Neural crest cell (in vitro differentiated cells): ENCODE measurements around the gene TXN2. TPM values are rescaled to one million over a fixed set of nuclear protein-coding genes. Genes with fewer than 3 reads are reported as not detected.

ENCODE experiments used
- DNase-seq: peaks from one replicate; pipeline ENCODE4 v3.0.0; 2021; ENCODE audit warnings: low read depth, mixed read lengths, low spot score
- H3K27ac Mint-ChIP-seq: one replicate; pipeline ENCODE4 v1.8.0; 2021; ENCODE audit warnings: mild to moderate bottlenecking, mixed read lengths; ENCODE audit not compliant: unreplicated experiment
- H3K27me3 Mint-ChIP-seq: 2 replicates; pipeline ENCODE4 v1.8.0; 2021; ENCODE audit warnings: low read depth, mild to moderate bottlenecking, mixed read lengths
- H3K36me3 Mint-ChIP-seq: 2 replicates; pipeline ENCODE4 v1.8.0; 2021; ENCODE audit warnings: low read depth, mild to moderate bottlenecking, mixed read lengths
- H3K4me1 Mint-ChIP-seq: 2 replicates; pipeline ENCODE4 v1.8.0; 2021; ENCODE audit warnings: mixed read lengths
- H3K4me3 Mint-ChIP-seq: one replicate; pipeline ENCODE4 v1.8.0; 2021; ENCODE audit warnings: mild to moderate bottlenecking, mixed read lengths
- H3K9me3 Mint-ChIP-seq: 2 replicates; pipeline ENCODE4 v1.8.0; 2021; ENCODE audit warnings: mixed read lengths
- total RNA-seq: library from RNA; stranded (reverse); gene quantifications from 2 replicates; pipeline ENCODE4 v1.2.1, GENCODE V29; 2021
- TF ChIP-seq, protein P1 (sequence below): fragments of 200-600 bp; sonication (generic); conservative IDR thresholded peaks from 2 replicates; pipeline ENCODE4 v1.5.0; 2021; ENCODE audit warnings: antibody characterized with exemption, mild to moderate bottlenecking

TXN2 gene
- total RNA-seq, 1 donor from 2014 or later = 77.9 TPM

DNA sequence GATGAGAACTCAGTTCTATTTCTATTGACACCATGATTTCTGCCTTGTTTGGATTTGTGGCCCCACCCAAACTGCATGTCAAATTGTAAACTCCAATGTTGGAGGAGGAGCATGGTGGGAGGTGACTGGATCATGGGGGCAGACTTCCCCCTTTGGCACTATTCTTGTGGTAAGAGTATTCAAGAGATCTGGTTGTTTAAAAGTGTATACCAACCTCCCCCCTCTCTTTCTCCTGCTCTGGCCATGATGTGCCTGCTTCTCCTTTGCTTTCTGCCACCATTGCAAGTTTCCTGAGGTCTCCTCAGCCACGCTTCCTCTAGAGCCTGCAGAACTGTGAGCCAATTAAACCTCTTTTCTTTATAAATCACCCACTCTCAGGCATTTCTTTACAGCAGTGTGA lies 33.3 kb upstream of the TXN2 start:
- no peaks in the 10 kb centered on the region for H3K27me3 Mint-ChIP-seq
- peaks cover 38% of the 10 kb centered on the region for H3K36me3 Mint-ChIP-seq
- H3K9me3 Mint-ChIP-seq = no peaks in the 10 kb centered on the region
- H3K27ac Mint-ChIP-seq = no peak overlapping the region
- no peaks in the 10 kb centered on the region for H3K4me1 Mint-ChIP-seq
- no peak for DNase-seq
- no peak overlapping the region for H3K4me3 Mint-ChIP-seq
- TF ChIP-seq, protein P1, sequence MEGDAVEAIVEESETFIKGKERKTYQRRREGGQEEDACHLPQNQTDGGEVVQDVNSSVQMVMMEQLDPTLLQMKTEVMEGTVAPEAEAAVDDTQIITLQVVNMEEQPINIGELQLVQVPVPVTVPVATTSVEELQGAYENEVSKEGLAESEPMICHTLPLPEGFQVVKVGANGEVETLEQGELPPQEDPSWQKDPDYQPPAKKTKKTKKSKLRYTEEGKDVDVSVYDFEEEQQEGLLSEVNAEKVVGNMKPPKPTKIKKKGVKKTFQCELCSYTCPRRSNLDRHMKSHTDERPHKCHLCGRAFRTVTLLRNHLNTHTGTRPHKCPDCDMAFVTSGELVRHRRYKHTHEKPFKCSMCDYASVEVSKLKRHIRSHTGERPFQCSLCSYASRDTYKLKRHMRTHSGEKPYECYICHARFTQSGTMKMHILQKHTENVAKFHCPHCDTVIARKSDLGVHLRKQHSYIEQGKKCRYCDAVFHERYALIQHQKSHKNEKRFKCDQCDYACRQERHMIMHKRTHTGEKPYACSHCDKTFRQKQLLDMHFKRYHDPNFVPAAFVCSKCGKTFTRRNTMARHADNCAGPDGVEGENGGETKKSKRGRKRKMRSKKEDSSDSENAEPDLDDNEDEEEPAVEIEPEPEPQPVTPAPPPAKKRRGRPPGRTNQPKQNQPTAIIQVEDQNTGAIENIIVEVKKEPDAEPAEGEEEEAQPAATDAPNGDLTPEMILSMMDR = no peak

DNA sequence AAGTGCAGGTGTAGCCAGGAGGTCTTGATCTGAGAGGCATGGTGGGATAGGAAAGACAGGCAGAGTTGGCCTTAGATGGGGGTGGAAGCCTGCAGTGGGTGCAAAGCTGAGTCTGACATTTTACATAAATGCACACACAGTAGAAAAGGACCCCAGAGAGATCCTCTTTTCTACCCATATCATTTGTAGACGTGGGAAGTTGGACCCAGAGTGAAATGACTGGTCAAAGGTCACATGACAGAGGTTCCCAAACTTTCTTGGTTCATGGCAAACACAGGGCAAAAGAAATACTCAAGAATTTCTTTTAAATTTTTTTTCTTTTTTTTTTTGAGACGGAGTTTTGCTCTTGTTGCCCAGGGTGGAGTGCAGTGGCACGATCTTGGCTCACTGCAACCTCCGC lies 31.6 kb upstream of the TXN2 start:
- H3K27me3 Mint-ChIP-seq = no peaks in the 10 kb centered on the region
- no peak overlapping the region for H3K27ac Mint-ChIP-seq
- TF ChIP-seq, protein P1 = no peak
- no peak overlapping the region for H3K4me3 Mint-ChIP-seq
- H3K36me3 Mint-ChIP-seq = peaks cover 39% of the 10 kb centered on the region
- no peaks in the 10 kb centered on the region for H3K9me3 Mint-ChIP-seq
- no peaks in the 10 kb centered on the region for H3K4me1 Mint-ChIP-seq
- DNase-seq = no peak

DNA sequence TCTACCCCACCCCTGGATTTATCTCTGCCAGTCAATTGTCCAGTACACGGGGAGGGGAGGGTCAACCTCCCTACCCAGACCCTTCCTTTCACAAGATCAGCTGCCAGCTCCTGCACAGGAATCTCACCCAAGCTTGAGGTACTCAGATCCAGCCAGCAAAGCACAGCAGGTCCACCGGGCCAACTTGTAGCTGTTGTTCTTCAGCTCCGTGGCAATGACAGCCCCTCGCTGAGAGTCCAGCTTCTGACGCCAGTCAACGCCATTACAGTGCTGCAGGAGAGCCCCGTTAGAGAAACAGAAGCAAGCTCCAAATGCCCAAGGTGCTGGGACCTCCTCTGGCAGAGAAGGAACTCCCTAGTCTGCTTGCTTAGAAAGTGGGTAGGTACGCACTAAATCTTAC lies 30.9 kb upstream of the TXN2 start:
- peaks cover 3% of the 10 kb centered on the region for H3K4me1 Mint-ChIP-seq
- no peak overlapping the region for H3K27ac Mint-ChIP-seq
- H3K36me3 Mint-ChIP-seq = peaks cover 41% of the 10 kb centered on the region
- DNase-seq = no peak
- no peaks in the 10 kb centered on the region for H3K27me3 Mint-ChIP-seq
- TF ChIP-seq, protein P1 = no peak
- H3K4me3 Mint-ChIP-seq = no peak overlapping the region
- H3K9me3 Mint-ChIP-seq = peaks cover 3% of the 10 kb centered on the region

DNA sequence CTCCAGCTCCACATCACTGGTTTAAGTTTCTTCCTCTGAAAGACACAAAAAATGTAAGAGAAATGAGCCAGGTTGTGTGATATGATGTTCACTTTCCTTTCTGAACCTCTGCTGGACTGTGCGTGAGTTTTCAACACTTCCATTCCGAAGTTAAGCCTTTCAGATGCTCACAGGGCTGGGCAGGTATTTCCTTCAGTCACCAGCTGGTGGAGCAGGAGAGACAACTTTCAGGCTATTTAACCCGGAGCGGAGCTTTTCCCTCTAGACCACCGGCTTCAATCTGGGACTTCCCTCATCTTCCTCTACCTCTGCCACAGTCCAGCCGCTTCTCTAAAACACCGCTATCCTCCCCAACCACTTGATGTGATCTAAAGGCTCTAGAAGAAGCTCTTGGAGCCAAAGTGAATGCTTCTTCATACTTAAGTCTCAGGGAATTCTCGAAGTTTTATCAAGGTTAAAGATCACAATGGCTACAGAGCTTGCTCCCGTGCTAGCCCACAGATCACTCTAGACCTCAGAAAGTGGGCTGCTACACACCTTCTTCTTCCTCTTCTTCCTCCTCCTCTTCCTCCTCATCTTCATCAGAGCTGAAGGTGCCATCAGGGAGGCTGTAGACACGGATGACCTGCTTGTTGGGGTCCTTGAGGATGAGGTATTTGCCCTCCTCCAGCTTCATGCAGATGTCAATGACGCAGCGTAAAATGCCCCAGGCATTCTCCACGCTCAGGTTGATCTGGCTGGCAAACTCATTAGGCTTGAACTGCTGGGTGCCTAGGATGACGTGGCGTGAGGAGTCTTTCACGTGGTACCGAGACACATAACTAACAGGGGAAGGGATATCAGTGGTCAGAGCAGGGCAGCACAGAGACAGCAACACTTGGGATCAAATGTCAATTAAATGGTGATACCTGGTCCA lies 29.8 kb upstream of the TXN2 start:
- TF ChIP-seq, protein P1 = peak; percentile 67
- H3K27ac Mint-ChIP-seq = peak overlapping the region; percentile 52
- peaks cover 35% of the 10 kb centered on the region for H3K36me3 Mint-ChIP-seq
- H3K27me3 Mint-ChIP-seq = no peaks in the 10 kb centered on the region
- peaks cover 5% of the 10 kb centered on the region for H3K4me1 Mint-ChIP-seq
- peak; percentile 60 for DNase-seq
- peak overlapping the region; percentile 71 for H3K4me3 Mint-ChIP-seq
- peaks cover 4% of the 10 kb centered on the region for H3K9me3 Mint-ChIP-seq

DNA sequence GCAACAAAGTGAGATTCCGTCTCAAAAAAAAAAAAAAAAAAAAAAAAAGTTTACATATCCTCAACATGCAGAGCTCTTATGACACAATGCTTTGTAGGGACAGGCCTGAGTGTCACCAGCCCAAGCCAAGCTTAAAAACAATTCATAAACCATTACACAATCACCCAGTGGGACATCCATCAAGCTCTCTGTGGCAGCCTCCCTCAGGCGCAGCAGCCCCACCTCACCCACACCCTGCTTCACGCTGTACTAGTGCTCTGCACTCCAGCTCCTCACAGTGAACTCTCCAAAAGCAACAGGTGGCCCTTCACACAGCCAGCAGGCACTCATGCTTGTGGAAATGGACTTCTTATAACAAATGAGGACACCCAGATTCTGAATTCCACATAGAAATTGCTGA lies 28.9 kb upstream of the TXN2 start:
- peaks cover 35% of the 10 kb centered on the region for H3K36me3 Mint-ChIP-seq
- H3K4me3 Mint-ChIP-seq = no peak overlapping the region
- no peaks in the 10 kb centered on the region for H3K27me3 Mint-ChIP-seq

More for the DNA sequence above, 28.9 kb upstream of the TXN2 start:
- DNase-seq = no peak
- H3K9me3 Mint-ChIP-seq = peaks cover 4% of the 10 kb centered on the region
- H3K4me1 Mint-ChIP-seq = peaks cover 5% of the 10 kb centered on the region
- TF ChIP-seq, protein P1 = no peak
- no peak overlapping the region for H3K27ac Mint-ChIP-seq
